Endometrial microvascular endothelial cells (primary cell): ENCODE results near the gene PTAFR. TPM values are rescaled to one million over a fixed set of nuclear protein-coding genes. Genes with fewer than 3 reads are reported as not detected.

Experiments
- in situ Hi-C: cut with HindIII; loops from 2 replicates; pipeline ENCODE4 v1.10.0; 2017; ENCODE audit warnings: low sequenced_read_pairs, low pct_unique_long_range_greater_than_20kb; ENCODE audit errors: inconsistent ontology term
- total RNA-seq: library from RNA; depleted of rRNA; stranded (reverse); fragments of >200 nt; gene quantifications from one replicate; pipeline ENCODE4 v1.2.3, GENCODE V29; 2015; ENCODE audit errors: inconsistent ontology term

Gene PTAFR, protein sequence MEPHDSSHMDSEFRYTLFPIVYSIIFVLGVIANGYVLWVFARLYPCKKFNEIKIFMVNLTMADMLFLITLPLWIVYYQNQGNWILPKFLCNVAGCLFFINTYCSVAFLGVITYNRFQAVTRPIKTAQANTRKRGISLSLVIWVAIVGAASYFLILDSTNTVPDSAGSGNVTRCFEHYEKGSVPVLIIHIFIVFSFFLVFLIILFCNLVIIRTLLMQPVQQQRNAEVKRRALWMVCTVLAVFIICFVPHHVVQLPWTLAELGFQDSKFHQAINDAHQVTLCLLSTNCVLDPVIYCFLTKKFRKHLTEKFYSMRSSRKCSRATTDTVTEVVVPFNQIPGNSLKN
- 0.09 TPM for total RNA-seq

DNA sequence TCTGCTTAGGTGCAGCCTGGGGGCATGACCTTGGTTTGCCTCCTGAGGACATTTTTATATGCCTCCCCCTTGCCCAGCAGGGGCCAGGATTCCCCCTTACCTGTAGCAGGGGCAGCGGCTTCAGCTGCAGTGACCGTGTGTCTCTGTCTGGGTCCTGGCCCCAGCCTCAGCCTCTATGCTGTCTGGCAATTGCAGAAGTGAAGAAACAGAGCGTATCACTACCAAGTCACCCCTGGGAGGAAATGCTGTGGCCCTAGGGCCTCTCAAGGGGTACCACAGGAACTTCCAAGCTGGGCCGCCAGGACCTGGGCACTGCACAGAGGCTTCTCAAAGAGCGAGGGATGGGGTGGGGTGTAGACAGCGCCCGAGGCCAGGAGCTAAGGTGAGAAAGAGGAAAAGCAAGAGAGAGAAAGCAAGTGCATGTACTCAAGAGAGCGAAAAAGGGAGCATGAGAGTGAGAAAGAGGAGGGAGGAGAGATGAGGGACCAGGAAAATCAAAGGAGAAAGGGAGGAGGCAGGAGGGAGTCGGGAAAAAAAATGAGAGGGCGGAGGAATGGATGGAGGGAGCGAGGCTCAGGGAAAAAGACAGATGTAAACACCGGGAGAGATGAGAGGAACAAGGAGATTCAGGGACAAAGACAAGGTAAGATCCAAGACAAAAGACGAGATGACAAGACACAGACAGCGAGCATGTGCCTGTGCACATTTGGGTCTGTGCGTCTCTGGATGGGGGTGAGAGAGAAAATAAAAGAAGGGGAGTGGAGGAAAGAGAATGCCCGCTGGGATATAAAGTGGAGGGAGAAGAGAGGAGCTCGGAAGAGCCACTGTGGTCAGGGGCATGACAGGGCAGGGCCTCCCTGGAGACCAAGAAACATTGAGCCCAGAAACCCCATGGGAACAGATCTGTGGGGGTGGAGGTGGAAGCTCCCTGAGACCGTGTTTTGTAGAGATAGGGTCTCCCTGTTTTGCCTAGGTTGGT is at the start of gene PTAFR:
Gene PTAFR, minus strand, starts transcription at position 199 of the 979 bp plus-strand sequence. CDS start 25,669 bp downstream, outside the sequence.
- in situ Hi-C loops: no loop called here

DNA sequence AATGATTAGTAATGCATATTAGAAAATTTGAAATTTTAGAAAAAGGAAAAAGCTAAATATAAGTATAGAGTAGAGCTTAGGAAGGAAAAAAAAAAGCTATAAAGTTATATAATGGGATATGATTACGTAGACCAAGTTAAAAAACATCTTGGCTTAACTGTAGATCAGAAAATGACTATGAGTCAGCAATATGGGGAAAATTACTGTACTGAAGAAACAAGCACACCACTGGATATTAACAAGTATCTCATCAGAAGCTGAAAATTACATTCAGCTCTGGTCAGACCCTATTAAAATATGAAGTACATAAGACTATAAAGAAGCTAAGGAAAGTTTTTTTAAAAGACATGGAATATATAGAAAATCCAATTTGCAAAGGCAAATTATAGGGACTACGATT is 36.8 kb upstream of the PTAFR start:
- in situ Hi-C loops: no loop called here

DNA sequence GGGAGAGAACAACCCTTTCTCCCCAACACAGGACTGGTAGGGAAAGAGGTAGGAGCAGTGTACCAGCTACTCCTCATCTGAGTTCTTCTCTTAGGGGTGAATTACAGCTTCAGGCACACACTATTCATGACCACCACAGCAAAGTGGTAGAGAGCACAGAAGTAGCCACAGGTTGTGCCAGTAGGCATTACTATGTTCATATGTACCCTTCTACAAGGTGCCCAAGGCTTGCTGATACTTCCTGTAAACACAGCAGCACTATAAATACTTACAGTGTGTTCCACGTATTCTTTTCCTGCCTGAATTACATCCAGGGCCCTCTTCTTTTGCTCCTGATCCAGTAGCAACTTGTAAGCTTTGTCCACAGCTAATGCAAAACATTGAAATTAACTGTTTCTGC is 33.2 kb upstream of the PTAFR start:
- in situ Hi-C loops: no loop called here

DNA sequence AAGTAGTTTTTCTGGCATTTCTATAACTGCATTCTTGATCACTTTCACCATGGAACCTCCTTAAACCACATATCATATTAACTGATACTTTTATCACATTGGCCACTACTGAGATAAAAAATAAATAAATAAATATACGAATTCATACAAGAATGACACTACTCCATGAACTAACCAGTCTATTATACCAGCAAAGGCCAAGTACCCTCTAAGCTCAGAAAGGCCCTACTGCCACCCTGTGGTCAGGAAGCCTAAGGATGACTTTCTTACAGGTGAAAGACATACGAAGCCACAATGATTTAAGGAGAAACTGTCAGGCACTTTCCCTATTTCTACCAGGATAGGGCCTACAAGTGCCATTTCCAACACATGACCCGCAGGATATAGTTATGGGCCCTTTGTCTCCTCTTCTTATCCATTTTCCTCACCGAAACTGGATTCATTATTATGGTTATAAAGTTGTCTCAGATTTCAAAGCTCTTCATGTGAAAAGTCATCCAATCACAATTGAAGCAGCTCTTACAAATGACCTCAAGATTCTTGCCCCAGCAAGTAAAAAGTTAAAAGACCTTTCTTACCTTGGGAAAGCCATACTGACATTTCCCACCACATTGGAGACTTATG is 32.4 kb upstream of the PTAFR start:
- in situ Hi-C loops: no loop called here

DNA sequence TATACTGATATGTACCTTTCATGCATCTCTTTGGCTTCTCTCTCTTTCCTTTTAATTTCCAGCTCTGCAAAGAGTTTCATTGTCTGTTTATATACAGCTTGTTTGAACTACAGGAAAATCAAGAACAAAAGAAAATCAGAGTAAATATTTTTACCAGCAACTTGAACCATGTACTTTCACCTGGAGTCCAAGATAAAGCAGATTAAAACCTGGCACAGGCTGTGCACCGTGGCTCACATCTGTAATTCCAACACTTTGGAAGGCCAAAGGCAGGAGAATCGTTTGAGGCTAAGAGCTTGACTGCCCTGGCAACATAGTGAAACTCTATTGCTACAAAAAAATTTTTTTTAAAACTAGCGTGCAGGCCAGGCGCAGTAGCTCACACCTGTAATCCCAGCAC is 28.8 kb upstream of the PTAFR start:
- in situ Hi-C loops: no loop called here

DNA sequence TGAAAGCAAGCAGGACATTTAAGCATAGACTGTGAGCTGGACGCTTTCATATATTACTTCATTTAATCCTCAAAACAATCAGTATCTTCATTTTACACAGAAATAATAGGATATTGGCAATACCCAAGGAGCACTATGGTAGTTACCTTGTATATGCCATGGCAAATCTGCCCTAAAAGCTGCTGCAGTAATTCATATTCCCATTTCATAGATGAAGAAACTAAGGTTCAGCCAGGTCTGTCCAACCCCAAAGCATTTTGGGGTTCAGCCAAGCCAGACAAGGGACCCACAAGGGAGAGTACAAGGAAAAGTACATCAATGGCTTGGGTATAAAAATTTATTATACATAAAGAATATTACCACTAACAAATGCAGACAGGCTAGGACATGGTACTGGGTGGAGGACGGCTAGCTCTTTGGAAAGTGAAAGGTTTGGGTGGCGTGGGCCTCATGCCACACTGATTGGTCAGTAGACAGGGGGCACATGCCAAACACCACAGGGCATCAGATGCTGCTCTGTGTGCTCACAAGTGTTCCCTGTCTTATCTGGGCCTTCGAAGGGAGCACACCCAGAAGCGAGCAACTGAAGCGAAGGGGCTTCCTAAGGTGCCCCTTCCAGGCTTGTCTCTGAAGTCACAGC is 23.9 kb upstream of the PTAFR start:
- in situ Hi-C loops: no loop called here

DNA sequence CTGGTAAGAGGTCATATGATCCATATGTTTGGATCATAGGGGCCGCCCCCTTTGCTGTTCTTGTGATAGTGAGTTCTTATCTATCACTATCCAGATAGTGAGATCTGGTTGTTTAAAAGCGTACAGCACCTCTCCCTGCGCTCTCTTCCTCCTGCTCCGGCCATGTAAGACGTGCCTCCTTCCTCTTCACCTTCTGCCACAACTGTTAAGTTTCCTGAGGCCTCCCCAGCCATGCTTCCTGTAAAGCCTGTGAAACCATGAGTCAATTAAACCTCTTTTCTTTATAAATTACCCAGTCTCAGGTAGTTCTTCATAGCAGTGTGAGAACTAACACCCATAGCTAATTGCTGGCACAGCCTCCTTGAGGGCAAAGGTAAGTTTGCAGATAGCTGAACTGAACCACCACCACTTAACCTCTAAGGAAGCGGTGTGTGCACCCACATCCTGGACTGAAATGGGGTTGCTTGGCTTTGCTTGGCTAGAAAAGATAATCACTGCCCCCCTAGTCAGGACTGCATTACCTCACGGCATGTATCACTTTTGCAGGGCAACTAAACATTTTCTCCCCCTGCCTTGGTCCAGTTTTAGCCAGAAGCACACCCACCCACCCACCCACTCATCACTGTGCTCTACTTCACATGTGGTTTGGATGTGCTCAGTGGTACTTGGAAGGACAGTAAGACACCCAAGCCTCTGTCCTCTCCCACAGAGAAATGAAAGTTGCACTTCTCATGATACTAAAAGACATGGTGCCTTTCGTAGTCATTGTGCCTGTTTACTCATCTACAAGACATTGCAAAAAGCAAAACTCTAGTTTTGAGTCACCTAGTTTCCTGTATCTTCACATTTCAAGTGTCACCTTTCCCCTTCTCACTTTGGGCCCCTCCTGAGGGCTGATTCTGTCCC is 23.1 kb upstream of the PTAFR start:
- in situ Hi-C loops: no loop called here

DNA sequence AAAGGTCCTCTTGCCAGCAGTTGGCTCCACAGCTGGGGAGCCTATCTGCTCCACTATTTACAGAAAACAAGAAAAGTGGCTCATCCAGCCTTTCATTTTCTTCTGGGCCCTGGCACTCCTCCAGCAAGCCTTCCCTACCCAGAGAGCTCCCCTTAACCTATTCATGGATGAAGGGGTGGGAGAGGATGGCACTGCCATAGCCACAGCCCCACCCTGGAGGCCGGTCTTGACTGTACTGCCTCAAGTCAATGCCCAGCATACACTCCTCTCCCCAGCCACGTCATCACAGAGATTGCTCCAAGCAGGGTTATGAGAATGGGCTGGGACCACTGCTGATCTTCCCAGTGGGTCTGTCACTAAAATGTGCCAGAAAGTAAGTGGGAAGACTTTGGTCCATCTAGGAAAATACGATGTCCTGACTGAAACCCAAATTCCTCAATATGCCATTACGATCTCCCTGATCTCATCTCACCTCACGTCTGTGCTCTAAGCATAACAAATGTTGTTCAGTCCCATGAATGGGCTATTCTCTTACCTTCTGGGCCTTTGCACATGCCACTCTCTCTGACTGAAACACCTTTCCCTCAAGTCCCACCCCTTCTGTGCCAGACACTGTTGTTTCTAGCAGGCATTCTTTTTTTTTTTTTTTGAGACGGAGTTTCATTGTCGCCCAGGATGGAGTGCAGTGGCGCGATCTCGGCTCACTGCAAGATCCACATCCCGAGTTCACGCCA is 21.4 kb upstream of the PTAFR start:
- in situ Hi-C loops: no loop called here

DNA sequence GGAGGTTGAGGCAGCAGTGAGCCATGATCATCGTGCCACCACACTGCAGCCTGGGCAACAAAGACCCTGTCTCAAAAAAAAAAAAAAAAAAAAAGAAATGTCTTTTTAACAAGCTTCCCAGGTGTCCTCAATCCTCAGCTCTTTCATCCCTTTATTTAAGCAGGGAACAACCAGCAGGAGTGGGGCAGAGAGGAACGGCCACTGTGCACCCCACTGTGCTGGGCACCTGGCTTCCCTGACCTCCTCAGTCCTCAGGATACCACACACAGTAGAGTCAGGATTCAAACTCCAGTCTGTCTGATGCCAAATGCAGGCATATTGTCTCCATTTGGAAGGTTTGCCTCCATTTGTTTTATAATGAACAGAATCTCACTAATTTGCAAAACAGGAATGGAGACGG is 19.8 kb upstream of the PTAFR start:
- in situ Hi-C loops: no loop called here

DNA sequence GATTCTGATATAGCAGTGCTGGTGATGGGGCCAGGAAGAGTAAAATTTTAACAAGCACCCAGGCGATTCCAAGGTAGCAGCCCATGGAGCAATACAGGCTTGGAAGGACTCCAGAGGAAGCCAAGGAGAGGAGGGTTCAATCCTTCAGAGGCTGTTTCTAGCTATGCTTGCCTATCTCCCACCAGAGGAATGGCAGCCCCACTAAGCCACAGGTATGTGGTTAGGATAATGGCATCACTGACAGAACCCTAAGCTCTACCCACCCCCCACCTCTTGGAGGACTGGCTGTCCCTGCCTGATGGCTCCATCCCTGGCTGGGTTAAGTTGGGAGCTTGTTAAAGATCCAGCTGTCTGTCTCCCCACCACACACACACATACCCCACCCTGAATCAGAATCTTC is 19.3 kb upstream of the PTAFR start:
- in situ Hi-C loops: no loop called here

DNA sequence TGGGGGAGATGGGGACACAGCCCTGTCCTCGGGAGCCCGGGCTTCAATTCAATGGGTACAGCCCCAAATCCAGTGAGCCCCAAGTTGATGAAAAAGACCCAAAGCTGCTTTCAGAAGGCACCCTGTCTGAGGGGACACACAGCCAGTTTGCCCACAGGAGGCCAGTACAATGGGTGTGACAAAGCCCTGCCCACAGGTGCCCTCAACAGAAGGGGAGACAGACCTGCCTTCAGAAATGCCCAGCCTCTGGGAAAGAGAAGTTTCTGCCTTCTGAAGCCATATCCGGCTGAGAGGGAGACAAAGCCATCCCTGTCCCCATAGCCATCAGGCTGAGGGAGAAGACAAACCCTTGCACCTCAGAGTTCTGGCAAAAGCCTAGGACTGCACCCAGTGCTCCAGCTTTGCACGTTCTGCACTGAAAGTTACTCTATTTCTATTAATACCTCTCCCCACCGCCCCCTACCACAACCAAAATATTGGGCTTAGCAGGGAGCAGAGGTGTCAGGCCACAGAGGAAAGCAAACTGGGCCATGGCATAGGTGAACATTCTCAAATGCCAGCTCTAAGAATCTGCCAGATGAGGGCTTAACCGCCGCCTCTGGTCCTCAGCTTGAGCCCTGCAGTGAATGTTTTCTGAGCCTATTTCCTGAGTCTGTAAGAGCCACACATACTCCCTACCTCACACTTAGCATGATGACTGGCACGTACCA is 18.0 kb upstream of the PTAFR start:
- in situ Hi-C loops: no loop called here

DNA sequence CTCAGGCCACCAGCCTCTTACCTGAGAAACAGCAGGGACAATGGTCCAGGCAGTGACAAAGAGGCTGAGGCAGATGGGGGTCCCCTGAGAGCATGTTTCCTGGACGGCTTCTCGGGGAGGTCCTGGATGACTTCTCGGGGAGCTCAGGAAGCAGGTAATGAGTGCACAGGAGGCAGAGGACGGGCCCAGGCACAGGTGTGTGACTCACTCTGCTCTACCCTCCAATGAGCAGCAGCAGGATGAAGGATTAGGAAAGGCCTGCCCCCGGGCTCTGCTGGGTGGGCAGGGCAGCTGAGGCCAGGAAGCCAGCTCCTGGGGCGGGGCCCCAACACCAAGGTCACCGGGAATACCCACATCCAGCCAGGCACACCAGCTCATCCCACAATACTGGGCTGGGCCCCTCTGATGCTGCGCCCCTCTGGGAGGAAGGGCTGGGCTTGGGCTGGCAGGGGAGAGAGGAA is 17.2 kb upstream of the PTAFR start:
- in situ Hi-C loops: no loop called here

DNA sequence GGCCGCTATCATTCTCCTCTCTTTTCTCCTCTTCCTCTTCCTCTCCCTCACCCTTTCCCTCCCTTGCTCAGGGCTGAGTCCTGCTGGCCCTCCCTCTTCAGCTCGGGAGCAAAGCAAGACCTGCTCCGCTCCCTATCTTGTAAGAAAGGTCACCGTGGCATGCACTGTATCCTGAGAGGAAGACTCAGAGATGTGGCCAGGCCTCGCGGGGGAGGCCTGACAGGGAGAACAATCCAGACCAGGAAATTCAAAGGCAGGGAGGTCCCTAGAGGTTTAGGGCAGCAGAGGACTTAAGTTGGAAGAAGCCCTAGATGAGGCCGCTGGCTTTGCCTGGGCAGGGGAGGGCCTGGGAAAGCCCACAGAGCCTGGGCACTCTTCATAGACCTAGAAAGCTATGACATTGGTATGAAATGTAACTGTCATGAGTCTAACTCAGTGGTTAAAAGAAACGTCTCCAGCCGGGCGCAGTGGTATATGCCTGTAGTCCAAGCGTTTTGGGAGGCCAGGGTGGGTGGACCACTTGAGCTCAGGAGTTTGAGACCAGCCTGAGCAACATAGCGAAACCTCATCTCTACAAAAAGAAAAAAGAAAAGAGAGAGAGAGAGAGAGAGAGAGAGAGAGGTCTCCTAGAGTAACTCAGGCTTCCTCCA is 14.6 kb upstream of the PTAFR start:
- in situ Hi-C loops: no loop called here

DNA sequence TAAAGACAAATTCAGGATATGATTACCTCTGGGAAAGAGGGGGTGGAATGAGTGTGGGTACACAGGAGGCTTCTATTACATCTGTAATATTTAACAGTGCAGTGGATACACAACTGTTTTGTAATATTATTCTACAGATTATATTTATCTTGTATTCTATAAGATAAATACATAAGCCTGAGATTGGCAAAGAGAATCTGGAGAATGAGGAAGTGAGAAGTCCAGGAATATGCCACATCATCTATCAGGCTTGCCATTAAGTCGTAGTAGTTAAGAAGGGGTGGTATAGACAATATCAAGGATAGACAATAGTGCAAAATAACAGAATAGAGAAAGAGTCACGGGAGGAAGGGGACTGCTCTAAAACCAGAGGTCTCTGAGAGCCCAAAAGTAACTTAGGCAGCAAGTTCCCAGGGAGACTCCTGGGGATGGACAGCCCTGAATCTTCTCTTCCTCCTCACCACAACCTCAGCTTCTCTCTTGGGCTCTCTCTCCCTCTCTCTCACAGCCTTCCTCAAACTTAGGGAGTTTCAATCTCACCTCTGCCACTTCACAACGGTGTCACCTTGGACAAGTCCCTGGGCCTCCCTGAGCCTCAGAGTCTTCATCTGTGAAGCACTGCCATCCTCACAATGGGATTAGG is 14.0 kb upstream of the PTAFR start:
- in situ Hi-C loops: no loop called here

DNA sequence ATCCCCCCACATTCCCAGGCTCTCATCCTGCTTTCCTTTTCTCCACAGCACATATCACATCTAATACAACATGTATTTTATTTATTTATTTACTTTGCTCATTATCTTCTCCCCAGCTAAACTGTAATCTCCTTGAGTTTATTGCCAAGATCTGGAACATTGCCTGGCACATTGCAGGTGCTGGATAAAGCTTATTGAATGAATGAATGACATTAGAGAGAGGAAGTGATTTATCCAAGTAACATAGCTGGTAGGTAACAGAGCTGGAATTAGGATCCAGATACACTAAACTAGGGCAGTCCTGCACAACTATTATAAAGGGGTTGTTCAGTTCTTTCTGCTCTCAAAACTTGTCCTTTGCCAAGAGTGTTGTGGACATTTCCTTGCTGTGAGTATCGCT is 8.6 kb upstream of the PTAFR start:
- in situ Hi-C loops: no loop called here
